ENCODE data around the gene CLDND2. TPM values are rescaled to one million over a fixed set of nuclear protein-coding genes. Genes with fewer than 3 reads are reported as not detected.
A peak's percentile ranks its signal among the peaks of the same experiment; 100 is the strongest.
"Not testable (repeated sequence)": the region's sequence is repeated elsewhere in the genome, so short reads cannot be mapped to it uniquely, and the experiment has no call there.

CLDND2 gene, protein sequence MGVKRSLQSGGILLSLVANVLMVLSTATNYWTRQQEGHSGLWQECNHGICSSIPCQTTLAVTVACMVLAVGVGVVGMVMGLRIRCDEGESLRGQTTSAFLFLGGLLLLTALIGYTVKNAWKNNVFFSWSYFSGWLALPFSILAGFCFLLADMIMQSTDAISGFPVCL
- total RNA-seq (2014; rRNA removed; shearing (Covaris generic)), result not detected in 2 replicates
- not detected in 2 replicates for polyA plus RNA-seq (2015; cell fraction: cytosol; rRNA removed)
- polyA plus RNA-seq (2015; cell fraction: nucleus; rRNA removed), result not detected in 2 replicates

DNA sequence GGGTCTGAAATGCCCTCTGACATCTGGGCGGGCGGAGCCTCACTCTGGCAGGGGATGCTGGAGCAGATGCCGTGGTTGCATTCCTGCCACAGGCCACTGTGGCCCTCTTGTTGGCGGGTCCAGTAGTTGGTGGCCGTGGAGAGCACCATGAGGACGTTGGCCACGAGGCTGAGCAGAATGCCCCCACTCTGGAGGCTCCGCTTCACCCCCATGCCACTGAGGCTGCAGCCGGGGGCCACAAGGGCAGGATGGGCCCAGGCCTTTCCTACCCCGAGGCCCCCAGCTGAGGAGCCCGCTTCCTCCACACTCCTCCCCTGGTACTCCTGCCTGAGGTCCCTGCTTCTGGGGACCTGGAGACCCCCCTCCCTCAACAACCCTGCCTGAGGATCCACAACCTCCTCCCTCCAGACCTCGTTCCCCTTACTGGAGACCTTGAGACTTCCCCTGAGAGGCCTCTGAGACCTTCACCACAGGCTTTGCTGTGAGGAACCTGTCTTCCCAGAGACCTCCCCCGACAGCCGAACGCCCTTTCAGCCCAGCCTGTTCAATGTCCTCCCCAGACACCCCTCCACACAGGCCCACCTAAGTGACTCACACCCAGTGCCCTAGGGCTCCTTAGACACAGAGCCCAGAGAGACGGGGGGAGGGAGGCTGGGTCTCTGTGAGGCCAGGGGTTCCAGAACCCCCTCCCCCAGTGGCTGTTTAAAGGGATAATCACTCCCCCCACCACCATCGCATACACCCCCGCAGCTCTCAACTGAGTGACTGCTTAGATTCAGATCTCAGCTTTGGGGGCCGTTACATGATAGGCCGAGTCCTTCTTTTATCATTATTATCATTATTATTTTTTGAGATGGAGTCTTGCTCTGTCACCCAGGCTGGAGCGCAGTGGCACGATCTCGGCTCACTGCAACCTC, at the start of gene CLDND2:
CLDND2 (minus strand) TSS at position 638 of the 917 bp plus-strand sequence; CDS start at position 212, 426 bp downstream.
- in situ Hi-C loops (cut with HindIII; ENCODE audit: low pct_unique_long_range_greater_than_20kb, low sequenced_read_pairs), result no loop called here
- DNase-seq (ENCODE audit: low read depth, low spot score), result no peak

DNA sequence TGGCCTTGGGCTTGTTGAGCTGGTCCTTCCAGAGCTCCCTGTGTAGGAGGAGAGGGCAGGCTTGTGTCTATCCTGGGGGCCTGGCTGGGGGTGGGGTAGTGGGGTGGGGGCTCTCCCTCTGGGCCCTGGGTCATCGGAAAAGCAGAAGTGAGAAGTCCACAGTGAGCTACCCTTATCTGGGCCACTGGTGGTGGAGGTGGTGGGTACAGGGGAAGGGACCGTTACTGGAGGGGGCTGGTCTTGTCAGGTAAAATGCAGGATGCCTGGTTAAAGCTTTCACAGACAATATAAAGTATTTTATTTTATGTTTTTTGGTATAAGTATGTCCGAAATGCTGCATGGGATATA, 49.0 kb upstream of the CLDND2 start:
- in situ Hi-C loops (cut with HindIII; ENCODE audit: low pct_unique_long_range_greater_than_20kb, low sequenced_read_pairs), result no loop called here

DNA sequence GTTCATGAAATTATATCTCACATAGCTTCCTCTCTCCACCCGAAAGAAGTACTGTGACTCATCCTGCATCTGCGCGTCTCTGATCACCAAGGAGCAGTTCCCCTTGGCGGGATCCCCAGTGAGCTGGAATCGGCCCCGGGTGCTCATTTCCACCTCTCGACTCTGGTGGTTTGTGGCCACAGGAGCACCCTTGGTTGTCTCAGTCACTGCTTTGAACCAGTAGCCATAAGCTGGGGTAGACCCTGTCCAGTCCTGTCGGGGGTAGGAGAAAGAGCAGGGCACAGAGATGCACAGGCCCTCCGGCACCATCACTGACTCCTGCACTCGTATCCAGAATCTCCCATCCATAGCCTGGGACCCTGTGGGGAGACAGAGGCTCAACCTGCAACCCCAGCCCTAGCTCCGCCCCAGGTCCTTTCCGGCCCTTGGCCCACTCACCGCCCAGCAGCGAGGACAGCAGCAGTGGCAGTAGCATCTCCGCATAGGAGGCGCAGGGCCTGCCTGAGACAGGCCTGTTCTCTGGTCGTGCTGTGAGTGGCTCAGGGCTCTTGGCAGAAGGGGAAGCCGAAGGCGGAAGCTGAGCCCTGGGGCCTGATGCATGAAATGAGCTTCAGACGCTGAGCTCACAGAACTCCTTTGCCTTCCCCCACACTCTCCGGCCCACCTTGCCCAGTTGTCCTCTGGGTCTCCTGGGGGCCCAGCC, 48.5 kb upstream of the CLDND2 start, which contains the start of gene SIGLEC10:
SIGLEC10 (minus strand) TSS at position 536 of the 703 bp plus-strand sequence; CDS start at position 475, 61 bp downstream.
- no peak for DNase-seq (ENCODE audit: low read depth, low spot score)
- in situ Hi-C loops (cut with HindIII; ENCODE audit: low pct_unique_long_range_greater_than_20kb, low sequenced_read_pairs), result no loop called here

More for the DNA sequence above, 49.0 kb upstream of the CLDND2 start:
- DNase-seq (ENCODE audit: low read depth, low spot score), result no peak

DNA sequence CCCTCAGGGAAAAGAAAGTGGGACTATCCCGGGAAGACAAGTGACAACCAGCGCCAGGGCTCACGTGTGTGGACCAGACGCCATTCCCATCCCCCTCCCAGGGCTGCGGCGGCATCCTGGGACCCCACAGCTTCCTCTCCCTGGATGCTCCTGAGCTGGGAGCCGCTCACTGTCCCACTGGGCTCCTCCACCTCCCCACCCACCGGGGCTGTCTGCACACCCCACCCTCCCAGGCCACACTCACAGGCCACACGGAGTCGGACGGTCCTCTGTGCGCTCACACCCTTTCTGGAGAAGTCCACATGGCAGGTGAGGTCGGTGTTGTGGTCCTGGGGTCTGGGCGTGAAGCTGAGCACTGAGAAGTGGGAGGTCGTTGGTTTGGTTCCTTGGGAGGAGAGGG, 47.6 kb upstream of the CLDND2 start:
- in situ Hi-C loops (cut with HindIII; ENCODE audit: low pct_unique_long_range_greater_than_20kb, low sequenced_read_pairs); DNase-seq (ENCODE audit: low read depth, low spot score): not testable (repeated sequence)

DNA sequence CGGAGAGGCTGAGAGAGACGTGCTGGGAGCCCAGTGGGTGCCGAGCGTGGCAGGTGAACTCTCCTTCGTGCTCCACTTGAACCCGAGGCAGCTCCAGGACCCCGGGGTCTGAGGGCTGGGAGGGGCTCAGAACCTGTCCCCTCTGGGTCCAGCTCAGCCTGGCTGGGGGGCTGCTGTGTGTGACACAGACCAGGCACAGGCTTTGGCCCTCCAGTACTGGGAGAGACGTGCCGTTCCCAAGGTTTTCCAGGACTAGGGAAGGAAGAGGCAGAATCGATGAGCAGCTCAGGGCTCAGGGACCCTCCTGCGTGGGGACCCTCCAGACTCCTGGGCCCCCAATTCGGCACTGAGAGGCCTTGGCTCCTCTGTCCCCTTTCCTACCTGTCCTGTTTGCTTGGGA, 46.4 kb upstream of the CLDND2 start:
- no peak for DNase-seq (ENCODE audit: low read depth, low spot score)
- in situ Hi-C loops (cut with HindIII; ENCODE audit: low pct_unique_long_range_greater_than_20kb, low sequenced_read_pairs), result no loop called here

DNA sequence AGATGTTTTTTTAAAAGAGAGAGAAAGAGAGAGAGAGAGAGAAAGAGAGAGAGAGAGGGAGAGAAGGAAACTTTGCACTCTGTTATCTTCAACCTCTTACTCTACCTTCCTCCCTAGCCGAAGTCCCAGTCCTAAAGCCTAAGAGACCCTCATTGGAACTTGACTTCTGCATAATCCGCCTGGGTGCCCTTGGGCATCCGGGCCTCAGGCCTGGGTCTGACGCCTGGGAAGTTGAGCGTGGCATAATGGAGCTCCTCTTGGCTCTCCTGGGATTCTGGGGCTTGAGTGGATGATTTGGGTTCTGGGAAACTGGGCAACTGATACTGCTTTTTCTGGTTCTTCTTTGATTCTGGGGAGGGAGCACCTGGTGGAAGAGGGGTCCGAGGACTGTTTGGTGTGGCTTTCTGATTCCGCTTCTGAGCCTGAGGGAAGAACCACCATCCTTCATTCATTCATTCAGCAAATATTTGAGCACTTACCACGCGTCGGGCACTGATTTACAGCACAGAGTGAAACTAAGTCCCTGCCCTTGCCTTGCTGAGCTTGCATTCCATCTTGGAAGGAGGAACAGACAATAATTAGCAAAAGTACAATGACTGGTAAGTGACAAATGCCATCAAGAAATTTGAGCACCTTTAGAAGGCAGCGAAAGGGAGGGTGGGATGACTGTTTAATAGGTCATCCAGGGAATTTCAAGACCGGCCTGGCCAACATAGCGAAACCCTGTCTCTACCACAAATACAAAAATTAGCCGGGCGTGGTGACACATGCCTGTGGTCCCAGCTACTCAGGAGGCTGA, 42.3 kb upstream of the CLDND2 start:
- in situ Hi-C loops (cut with HindIII; ENCODE audit: low pct_unique_long_range_greater_than_20kb, low sequenced_read_pairs), result no loop called here
- DNase-seq (ENCODE audit: low read depth, low spot score), result no peak

DNA sequence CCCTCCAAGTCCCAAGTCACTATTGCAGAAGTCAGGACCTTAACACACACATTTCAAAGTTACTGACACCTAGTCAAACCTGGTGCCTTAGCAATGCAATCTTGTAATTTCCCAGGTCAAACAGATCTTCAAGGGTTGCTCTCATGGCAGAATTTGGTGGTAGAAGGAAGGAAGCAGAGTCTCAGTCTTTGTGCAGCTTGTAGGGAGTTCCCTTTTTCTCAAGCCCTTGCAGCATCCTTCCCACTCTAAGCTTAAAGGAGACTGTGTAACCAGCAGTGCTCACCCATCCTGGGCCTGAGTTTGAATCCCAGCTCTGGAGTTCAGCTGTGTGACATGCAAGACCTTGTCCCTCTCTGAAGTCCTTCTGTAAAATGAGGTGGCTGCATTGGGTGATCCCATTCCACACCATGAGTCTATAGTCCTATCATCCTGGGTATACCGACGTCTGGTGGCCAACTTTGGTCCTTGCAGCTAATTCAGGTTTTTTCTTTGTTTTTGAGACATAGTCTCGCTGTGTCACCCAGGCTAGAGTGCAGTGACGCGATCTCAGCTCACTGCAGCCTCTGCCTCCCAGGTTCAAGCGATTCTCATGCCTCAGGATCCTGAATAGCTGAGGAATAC, 38.8 kb upstream of the CLDND2 start:
- in situ Hi-C loops (cut with HindIII; ENCODE audit: low pct_unique_long_range_greater_than_20kb, low sequenced_read_pairs), result no loop called here
- DNase-seq (ENCODE audit: low read depth, low spot score), result peak; percentile 70

DNA sequence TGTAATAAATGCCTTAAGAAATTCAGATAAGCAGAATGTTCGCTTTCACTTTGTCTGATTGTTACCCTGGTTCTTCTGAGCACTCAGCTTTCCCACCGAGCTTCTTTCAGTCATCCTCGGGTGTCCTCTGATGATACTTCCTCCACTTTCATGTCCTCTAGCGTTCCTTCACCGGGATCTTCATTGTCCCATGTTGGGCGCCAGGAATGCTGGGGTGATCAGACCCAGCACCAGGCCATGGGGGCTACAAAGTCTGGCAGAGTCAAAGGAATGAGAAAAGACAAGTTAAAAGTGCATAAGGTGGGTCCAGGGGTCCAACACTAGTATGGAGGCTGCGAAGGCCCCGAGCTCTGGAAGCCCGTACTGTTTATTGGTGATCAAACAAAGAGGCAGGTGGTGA, 33.3 kb upstream of the CLDND2 start:
- in situ Hi-C loops (cut with HindIII; ENCODE audit: low pct_unique_long_range_greater_than_20kb, low sequenced_read_pairs), result no loop called here
- no peak for DNase-seq (ENCODE audit: low read depth, low spot score)

DNA sequence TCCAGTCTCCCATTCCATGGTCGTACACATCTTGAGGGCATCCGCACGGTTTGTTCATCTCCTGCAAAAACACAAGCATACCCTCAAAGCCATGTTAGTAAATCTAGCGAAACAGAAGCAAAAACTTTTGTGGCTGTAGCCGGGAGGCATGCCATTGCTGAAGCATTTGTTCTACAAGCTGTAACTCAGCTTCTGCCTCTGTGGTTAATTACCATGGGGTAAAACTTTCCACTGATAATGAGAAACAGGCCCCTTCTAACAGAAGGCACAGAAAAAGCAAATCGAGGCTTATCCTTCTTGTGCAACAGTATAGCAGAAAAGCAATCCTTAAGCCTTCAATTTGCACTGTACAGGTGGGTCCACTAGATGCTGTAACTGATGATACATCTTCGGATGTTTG, 31.1 kb upstream of the CLDND2 start:
- in situ Hi-C loops (cut with HindIII; ENCODE audit: low pct_unique_long_range_greater_than_20kb, low sequenced_read_pairs); DNase-seq (ENCODE audit: low read depth, low spot score): not testable (repeated sequence)

DNA sequence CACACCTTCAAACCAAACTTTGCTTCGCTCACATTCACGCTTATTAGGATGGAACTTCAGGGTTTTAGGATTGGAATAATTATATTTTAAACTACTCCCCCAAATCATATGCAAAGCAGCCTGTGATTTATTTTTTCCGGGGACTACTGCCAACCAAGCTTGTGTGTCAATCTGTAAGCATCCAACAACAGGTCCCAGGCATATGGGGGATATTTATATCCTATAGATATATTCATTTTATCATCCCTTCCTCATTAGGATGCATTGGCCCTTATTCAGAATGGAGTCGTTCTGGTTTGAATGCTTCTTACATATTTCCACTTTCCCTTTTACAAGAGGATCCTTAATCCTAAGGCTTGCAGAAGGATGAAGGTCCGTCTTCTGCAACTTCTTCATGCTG, 30.4 kb upstream of the CLDND2 start:
- no peak for DNase-seq (ENCODE audit: low read depth, low spot score)
- in situ Hi-C loops (cut with HindIII; ENCODE audit: low pct_unique_long_range_greater_than_20kb, low sequenced_read_pairs), result no loop called here

DNA sequence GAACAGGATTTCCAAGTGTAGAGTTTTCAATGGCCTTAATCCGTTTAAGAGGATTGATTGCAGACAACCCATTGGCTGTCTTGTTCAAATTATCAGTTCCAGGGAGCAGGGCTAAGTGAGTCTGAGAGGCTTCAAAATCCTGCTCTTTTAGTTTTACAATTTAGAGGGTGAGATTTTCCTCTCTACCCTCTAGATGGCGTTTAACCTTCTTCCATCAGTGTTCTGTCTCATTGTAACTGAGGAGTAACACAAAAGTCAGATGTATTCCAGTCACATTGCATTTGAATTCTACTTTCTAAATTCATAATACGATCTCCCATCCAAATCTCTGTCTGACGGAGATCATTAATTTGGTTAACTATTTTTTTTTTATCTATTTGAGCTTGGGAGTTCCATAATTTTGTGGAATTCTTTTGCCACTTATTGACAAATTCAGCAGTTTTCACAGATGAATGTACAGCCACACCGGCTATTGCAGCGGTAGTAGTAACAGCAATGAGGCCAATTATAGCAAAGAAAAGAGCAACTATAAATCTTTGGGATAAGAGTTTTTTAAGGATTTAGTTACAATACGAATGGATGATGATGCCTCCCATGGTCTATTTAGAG, 29.4 kb upstream of the CLDND2 start:
- peak; percentile 59 for DNase-seq (ENCODE audit: low read depth, low spot score)
- in situ Hi-C loops (cut with HindIII; ENCODE audit: low pct_unique_long_range_greater_than_20kb, low sequenced_read_pairs), result no loop called here

DNA sequence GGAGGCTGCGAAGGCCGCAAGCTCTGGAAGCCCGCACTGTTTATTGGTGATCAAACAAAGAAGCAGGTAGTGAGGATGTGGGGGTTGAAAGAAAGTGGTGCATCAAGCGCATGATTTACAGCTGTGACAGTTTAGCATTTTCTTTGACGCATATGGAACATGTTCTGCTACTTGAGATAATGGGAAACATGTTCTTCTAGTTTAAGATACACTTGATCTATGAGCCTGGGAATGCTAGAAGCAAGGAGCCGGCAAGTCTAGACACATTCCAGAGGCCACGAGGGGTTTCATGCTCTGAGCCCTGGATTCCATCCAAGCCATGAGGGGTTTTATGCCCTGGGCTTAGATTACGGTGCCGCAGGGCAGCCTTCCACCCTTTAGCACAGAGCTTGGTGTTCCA, 28.6 kb upstream of the CLDND2 start:
- in situ Hi-C loops (cut with HindIII; ENCODE audit: low pct_unique_long_range_greater_than_20kb, low sequenced_read_pairs); DNase-seq (ENCODE audit: low read depth, low spot score): not testable (repeated sequence)

DNA sequence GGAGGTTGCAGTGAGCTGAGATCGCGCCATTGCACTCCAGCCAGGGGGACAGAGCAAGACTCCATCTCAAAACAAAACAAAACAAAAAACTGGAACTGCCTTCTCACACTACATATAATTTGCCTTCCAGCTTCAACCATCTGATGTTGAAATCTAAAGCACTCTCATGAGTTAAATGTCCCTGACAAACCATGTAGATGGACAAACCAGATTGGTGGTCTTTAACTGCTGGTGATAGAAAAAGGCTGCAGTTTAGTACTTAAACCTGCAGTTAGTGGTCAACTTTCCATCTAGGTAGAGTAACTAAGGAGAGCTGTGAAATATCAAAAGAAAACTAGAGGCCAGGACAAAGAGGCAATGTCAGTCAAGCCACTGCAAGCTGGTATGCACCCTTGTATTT, 27.4 kb upstream of the CLDND2 start:
- in situ Hi-C loops (cut with HindIII; ENCODE audit: low pct_unique_long_range_greater_than_20kb, low sequenced_read_pairs), result no loop called here
- DNase-seq (ENCODE audit: low read depth, low spot score), result no peak

DNA sequence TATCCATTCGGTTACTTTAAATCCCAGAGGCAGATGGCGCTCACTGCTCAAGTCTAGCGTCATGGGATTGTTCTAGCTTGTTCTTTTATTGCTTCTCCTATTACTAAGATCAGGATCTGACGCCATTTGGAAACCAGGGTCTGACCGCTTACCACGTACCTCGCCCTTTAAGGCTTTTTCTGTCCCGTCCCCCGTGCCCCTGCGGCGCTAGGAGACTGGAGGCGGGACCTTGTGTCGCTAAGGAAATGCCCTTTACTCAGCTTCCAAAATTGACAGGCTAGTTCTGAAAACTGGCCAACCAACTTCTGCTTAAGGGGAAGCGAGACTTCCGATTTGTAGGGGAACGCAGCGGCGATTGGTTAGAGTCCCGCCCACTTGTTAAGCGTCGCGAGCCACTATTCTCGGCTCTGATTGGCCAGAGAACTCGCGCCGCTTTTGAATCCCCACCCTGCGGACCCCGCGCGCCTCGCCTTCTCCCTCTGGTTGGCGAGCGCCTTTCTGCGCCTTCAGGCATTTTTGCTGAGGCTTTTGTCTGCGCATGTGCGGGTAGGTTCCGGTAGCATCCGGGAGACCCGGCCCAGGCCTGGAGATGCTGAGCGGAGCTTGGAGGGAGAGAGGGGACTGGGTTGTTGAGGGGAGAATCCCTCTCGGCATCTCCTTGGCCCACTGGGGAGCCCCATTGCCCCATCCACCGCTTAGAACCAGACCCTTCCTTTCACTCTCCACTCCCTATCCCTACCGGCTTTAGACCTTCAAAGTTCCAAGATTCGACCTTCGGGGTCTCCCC, 25.4 kb upstream of the CLDND2 start:
- in situ Hi-C loops (cut with HindIII; ENCODE audit: low pct_unique_long_range_greater_than_20kb, low sequenced_read_pairs), result no loop called here
- DNase-seq (ENCODE audit: low read depth, low spot score), result peak; percentile 99

DNA sequence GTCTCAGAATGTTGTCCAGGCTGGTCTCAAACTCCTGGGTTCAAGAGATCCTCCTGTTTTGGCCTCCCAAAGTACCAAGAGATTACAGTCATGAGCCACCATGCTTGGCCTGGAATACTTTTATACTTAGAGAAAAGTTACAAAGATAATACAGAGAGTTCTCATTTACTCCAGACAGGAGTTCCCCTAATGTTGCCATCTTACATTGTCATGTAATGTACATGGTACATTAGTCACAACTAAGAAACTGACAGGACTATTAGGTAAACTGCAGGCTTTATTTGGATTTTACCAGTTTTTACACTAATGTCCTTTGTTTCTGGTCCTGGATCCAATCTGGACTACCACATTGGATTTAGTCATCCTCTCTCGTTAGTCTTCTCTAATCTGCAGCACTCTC, 23.9 kb upstream of the CLDND2 start:
- no peak for DNase-seq (ENCODE audit: low read depth, low spot score)
- in situ Hi-C loops (cut with HindIII; ENCODE audit: low pct_unique_long_range_greater_than_20kb, low sequenced_read_pairs), result no loop called here

DNA sequence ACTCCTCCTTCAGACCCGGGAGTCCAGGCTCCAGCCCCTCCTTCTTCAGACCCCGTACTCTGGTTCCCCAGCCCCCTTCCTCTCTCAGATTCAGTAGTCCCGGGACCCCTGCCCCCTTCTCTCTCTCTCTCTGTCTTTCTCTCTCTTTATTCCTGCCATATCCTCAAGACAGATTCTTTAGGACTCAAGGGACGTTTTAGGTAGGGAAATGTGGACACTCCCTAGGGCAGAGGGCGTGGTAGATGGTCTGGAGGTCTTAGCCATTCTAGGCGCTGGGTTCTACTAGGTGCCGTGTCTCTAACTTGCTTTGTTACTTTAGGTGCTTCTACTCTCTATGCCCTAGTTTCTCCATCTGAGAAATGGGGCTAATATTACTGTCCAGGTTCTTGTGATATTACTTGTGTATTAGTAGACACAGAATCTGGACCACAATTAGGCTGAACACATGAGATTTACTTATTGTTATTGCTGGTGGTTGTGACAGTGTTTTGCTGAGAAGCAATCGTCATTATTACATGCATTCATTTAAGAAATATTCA, 22.3 kb upstream of the CLDND2 start:
- in situ Hi-C loops (cut with HindIII; ENCODE audit: low pct_unique_long_range_greater_than_20kb, low sequenced_read_pairs), result no loop called here
- no peak for DNase-seq (ENCODE audit: low read depth, low spot score)

Data from SK-MEL-5 (cell line).